ENCODE data around the gene AGAP2.

DNA sequence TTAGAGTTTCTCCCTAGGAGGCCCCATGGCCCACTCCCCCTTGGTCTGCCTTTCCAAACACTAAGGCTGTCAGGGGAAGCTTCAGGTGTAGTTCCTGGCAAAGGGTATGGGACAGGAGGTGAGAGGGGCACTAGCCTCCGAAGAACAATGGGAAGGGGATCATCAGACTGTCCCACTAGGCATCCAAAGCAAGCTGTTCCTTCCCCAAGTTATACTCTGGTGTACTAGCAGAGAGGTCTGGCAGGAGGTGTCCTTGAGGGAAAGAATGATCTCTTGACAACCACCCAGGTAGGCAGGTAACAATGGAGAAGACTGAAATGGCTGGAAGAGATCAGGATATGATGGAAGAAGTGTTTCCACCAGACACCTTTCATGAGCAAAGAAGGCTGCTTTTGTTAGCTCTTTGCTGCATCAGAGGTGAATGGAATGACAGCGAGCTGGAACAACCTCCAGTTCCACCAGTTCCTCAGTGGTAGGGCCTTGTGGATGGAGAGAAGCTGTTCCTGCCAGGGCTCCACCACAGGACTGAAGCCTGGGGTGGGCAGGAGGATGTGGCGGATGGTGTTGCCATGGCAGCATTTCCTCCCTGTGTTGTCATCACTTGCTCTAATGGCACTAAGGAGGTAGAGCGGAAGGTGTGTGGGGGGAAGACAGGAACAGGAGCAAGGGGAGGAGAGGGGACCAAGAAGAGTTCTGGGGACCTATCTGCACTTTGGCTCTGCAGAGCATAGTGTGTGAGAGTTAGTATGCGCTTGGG lies 2.3 kb upstream of the AGAP2 start:
- TF ChIP-seq CEBPB (IDR thresholded peaks at IDR 0.05; ENCODE audit: low read depth, low read length) (no peak), RNF2 (IDR thresholded peaks at IDR 0.05; ENCODE audit: borderline replicate concordance, low read depth, low read length, missing control alignments, poor library complexity, severe bottlenecking) (no peak), POLR2AphosphoS5 (IDR thresholded peaks at IDR 0.05; ENCODE audit: low read depth, low read length) (no peak), CHD1 (IDR thresholded peaks at IDR 0.05; ENCODE audit: low read depth, low read length) (no peak), YY1 (IDR thresholded peaks at IDR 0.05; ENCODE audit: low read depth, low read length) (no peak), EZH2 (IDR thresholded peaks at IDR 0.05; ENCODE audit: low read depth, low read length, severe bottlenecking) (no peak), POLR2A (IDR thresholded peaks at IDR 0.05; ENCODE audit: control extremely low read depth in 1 of 2, low read depth in 2 of 2, low read length in 2 of 2) (no peak)
- TF ChIP-seq, protein P1, sequence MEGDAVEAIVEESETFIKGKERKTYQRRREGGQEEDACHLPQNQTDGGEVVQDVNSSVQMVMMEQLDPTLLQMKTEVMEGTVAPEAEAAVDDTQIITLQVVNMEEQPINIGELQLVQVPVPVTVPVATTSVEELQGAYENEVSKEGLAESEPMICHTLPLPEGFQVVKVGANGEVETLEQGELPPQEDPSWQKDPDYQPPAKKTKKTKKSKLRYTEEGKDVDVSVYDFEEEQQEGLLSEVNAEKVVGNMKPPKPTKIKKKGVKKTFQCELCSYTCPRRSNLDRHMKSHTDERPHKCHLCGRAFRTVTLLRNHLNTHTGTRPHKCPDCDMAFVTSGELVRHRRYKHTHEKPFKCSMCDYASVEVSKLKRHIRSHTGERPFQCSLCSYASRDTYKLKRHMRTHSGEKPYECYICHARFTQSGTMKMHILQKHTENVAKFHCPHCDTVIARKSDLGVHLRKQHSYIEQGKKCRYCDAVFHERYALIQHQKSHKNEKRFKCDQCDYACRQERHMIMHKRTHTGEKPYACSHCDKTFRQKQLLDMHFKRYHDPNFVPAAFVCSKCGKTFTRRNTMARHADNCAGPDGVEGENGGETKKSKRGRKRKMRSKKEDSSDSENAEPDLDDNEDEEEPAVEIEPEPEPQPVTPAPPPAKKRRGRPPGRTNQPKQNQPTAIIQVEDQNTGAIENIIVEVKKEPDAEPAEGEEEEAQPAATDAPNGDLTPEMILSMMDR (IDR thresholded peaks at IDR 0.05; ENCODE audit: control extremely low read depth in 1 of 3, insufficient read depth in 1 of 3, low read depth in 1 of 3, low read length in 3 of 3) = no peak
- TF ChIP-seq, protein P2, sequence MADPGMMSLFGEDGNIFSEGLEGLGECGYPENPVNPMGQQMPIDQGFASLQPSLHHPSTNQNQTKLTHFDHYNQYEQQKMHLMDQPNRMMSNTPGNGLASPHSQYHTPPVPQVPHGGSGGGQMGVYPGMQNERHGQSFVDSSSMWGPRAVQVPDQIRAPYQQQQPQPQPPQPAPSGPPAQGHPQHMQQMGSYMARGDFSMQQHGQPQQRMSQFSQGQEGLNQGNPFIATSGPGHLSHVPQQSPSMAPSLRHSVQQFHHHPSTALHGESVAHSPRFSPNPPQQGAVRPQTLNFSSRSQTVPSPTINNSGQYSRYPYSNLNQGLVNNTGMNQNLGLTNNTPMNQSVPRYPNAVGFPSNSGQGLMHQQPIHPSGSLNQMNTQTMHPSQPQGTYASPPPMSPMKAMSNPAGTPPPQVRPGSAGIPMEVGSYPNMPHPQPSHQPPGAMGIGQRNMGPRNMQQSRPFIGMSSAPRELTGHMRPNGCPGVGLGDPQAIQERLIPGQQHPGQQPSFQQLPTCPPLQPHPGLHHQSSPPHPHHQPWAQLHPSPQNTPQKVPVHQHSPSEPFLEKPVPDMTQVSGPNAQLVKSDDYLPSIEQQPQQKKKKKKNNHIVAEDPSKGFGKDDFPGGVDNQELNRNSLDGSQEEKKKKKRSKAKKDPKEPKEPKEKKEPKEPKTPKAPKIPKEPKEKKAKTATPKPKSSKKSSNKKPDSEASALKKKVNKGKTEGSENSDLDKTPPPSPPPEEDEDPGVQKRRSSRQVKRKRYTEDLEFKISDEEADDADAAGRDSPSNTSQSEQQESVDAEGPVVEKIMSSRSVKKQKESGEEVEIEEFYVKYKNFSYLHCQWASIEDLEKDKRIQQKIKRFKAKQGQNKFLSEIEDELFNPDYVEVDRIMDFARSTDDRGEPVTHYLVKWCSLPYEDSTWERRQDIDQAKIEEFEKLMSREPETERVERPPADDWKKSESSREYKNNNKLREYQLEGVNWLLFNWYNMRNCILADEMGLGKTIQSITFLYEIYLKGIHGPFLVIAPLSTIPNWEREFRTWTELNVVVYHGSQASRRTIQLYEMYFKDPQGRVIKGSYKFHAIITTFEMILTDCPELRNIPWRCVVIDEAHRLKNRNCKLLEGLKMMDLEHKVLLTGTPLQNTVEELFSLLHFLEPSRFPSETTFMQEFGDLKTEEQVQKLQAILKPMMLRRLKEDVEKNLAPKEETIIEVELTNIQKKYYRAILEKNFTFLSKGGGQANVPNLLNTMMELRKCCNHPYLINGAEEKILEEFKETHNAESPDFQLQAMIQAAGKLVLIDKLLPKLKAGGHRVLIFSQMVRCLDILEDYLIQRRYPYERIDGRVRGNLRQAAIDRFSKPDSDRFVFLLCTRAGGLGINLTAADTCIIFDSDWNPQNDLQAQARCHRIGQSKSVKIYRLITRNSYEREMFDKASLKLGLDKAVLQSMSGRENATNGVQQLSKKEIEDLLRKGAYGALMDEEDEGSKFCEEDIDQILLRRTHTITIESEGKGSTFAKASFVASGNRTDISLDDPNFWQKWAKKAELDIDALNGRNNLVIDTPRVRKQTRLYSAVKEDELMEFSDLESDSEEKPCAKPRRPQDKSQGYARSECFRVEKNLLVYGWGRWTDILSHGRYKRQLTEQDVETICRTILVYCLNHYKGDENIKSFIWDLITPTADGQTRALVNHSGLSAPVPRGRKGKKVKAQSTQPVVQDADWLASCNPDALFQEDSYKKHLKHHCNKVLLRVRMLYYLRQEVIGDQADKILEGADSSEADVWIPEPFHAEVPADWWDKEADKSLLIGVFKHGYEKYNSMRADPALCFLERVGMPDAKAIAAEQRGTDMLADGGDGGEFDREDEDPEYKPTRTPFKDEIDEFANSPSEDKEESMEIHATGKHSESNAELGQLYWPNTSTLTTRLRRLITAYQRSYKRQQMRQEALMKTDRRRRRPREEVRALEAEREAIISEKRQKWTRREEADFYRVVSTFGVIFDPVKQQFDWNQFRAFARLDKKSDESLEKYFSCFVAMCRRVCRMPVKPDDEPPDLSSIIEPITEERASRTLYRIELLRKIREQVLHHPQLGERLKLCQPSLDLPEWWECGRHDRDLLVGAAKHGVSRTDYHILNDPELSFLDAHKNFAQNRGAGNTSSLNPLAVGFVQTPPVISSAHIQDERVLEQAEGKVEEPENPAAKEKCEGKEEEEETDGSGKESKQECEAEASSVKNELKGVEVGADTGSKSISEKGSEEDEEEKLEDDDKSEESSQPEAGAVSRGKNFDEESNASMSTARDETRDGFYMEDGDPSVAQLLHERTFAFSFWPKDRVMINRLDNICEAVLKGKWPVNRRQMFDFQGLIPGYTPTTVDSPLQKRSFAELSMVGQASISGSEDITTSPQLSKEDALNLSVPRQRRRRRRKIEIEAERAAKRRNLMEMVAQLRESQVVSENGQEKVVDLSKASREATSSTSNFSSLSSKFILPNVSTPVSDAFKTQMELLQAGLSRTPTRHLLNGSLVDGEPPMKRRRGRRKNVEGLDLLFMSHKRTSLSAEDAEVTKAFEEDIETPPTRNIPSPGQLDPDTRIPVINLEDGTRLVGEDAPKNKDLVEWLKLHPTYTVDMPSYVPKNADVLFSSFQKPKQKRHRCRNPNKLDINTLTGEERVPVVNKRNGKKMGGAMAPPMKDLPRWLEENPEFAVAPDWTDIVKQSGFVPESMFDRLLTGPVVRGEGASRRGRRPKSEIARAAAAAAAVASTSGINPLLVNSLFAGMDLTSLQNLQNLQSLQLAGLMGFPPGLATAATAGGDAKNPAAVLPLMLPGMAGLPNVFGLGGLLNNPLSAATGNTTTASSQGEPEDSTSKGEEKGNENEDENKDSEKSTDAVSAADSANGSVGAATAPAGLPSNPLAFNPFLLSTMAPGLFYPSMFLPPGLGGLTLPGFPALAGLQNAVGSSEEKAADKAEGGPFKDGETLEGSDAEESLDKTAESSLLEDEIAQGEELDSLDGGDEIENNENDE (IDR thresholded peaks at IDR 0.05; ENCODE audit: insufficient replicate concordance, low read length) = no peak
